HG03575 (cell line): ENCODE results near the gene IGF2.

Source experiments
- ATAC-seq: cut with Tn5 transposase; IDR thresholded peaks from one replicate; pipeline ENCODE4 v1.9.1; 2021; ENCODE audit not compliant: unreplicated experiment, insufficient number of reproducible peaks, low FRiP score; ENCODE audit errors: extremely low read depth

The IGF2 gene

GRCh38 chr11:2097356-2097997 is 41.7 kb downstream of the IGF2 start:
- ATAC-seq, result no peak

DNA sequence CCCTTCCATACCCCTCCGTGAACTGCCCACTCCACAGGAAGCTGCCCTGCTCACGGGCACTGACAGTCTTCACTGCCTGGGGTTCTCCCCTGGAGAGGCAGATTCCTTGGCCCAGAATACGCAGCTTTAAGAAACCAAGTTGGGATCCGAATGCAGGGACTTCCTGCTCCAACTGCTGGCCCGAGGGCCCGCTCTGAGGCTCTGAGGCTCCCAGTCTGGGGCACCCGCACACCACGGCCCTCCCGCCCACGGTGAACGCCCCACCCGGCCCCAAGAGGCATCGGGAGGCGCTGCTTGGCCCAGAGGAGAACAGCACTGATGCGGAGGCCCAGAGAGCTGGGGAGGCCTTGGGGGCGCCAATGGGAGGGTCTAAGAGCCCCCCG is 42.3 kb downstream of the IGF2 start:
- ATAC-seq, result no peak

- no peak for ATAC-seq
These were observed 42.9 kb downstream of the IGF2 start for GRCh38 chr11:2096011-2096918.

- ATAC-seq, result no peak
These were observed 43.6 kb downstream of the IGF2 start for GRCh38 chr11:2095542-2095941.

DNA sequence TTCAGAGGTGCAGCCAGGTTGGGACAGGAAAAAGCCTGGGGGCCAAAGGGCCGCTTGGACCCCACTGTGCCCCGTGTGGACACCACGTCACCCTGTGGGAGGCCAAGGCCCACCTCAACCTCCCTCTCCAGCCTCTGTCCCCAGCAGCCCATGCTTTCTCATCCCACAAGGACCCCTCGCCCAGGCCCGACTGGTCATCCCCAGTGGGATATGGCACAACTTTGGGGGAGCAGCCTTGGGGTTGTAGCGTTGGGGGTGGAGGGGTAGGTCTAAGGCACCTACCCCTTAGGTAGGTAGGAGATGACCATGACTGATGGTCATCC is 44.0 kb downstream of the IGF2 start:
- ATAC-seq, result no peak

DNA sequence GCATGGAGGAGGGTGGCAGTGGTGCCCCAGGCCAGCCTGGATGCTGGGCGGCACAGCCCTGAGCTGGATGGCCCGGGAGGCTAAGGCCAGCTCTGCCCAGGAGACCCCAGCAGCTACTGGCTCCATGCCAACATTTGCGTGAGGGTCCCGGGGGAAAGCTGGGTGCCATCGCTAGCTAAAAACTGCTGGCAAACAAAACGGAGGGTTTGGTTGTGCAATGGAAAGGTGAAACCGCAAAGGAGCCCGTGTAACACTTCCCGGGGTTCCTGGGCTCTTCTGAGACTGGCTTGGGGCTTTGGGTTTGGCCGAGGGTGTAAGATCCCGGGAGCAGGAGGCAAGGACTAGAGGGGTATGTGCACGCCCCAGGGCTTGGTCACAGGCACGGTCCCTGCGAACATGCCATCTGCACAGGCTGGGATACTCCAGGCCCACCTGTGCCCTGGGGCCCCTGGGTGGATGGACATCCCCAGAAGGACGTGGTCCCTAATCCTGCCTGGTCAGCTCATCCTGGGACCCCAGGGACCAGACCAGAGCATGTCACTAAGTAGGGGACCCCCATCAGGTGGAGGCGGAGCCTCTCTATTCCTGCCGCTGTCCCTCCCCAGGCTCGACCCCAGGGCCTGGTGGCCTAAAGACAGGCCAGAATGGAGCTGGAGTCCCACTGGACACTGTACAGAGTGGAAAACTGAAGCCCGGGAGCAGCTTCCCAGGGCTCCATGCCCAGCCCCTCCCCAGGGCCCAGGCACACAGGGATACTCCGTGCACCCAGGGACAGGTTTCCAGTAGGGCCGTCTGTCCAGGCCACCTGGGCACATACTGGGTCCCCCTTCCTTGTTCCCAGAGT is 44.6 kb downstream of the IGF2 start:
- ATAC-seq, result no peak

DNA sequence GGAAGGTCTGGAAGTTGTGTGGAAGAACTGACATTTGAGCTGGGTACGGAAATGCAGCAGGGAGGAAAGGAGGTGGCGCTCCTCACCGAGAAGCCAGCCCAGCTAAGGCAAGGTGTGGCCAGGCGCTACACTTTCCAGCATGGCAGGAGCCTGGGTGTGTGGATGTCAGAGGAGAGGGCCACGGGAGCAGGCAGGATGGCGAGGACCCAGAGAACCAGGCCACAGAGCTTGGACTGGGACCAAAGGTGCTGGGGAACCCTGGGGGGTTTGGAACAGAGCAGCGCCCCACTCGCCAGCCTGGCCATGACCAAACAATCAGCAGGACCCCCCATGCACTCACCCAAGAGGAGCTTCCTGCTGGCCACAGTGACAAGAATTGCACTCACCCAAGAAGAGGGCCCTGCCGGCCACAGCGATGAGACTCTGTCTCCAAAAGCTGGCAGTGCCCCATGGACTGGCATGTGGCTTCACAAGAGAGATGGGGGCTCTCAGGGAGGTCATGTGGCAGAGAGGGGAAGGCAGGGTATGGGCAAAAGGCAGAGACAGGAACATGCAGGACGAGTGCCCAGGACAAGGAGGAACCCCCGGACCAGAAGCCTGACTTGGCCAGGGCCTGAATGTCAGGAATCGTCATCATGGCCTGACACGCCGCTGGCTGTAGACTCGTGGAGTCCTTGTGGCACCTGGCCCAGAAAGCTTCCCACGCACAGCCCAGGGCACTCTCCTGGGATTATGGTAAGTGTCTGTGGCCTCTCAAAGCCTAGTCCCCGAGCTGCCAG is 45.4 kb downstream of the IGF2 start:
- ATAC-seq, result no peak

DNA sequence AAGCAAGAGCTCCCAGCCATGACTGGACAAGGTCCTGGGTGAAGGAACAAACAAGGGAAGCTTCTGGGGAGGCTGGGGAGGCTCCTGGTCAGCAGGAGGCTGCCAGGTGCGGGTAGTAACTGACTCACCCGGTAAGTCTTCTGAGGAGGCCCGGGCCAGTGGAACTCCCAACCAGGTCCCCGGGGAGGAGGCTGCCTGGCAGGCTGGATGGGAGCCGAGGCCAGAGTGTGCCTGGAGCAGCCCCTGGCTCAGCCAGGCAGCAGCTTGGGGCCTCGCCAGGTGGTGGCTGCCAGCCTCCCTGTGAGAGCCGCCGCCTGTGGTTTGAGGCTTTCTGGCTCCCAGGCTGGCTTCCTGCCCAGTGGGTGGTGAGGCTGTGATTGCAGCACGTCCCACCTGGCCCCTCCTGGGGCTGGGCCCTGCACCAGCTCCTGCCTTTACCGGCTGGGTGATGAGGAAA is 46.2 kb downstream of the IGF2 start:
- no peak for ATAC-seq

GRCh38 chr11:2092464-2092910 is 46.7 kb downstream of the IGF2 start:
- no peak for ATAC-seq

GRCh38 chr11:2091786-2092463 is 47.3 kb downstream of the IGF2 start:
- ATAC-seq, result no peak

GRCh38 chr11:2091112-2091746 is 48.0 kb downstream of the IGF2 start:
- ATAC-seq, result no peak

- ATAC-seq, result no peak
These were observed 48.7 kb downstream of the IGF2 start for GRCh38 chr11:2090172-2091111.

GRCh38 chr11:2089536-2090165 is 49.5 kb downstream of the IGF2 start:
- no peak for ATAC-seq

DNA sequence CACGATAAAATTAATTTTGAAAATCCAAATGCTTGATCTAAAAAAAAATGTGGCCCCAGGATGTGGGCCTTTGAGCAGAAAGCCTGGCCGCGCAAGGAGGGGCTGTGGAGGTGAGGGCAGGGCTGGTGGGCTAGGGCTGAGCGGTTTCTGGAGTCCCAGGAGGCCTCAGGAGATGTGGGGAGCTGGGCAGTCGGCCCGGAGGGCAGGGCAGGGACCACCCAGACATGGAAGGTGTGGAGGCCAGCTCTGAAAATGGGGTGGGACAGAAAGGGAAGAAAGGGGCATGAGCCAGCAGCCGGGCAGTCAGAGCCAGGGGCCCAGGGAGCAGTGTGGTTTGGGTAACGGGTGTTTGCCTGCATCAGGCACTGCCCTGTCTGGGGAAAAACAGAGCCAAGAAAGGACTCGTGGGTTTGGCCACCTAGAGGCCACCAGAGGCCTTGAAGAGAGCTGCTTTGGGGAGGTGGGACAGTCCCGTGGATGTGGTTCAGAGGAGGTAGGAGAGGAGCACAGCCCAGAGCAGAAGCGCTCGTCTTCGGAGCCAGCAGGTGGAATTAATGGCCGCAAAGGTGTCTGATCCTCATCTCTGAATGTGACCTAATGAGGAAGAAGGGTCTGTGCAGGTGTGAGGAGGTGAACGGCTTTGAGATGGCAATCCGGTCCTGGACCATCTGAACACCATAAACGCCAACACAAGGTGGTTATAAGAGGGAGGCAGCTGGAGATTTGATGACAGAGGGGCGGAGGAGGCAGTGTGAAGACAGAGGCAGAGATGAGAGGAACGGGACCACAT is 50.2 kb downstream of the IGF2 start:
- ATAC-seq, result no peak

GRCh38 chr11:2088284-2088683 is 50.9 kb downstream of the IGF2 start:
- no peak for ATAC-seq
